Astrocyte (in vitro differentiated cells and primary cell): ENCODE data around the gene PEAK1. TPM values are rescaled to one million over a fixed set of nuclear protein-coding genes. Genes with fewer than 3 reads are reported as not detected.

ENCODE experiments used
- DNase-seq: peaks from one replicate; pipeline ENCODE4 v3.0.0-alpha.2; 2010; ENCODE audit warnings: low read depth
- FAIRE-seq: peaks from 2 replicates; lab custom pipeline; 2011; peaks lifted over from hg19 to GRCh38; lab: Jason Lieb, UNC
- H2AFZ ChIP-seq: 2 replicates; pipeline ENCODE4 v1.6.0; 2012; ENCODE audit warnings: low read depth, low read length, inconsistent platforms
- H3K27ac ChIP-seq: 2 replicates; pipeline ENCODE4 v1.5.1; 2011; ENCODE audit warnings: low read depth, low read length, inconsistent platforms
- H3K27me3 ChIP-seq: 2 replicates; pipeline ENCODE4 v1.6.0; 2011; ENCODE audit warnings: low read length, inconsistent platforms; ENCODE audit not compliant: insufficient read depth
- H3K36me3 ChIP-seq: 2 replicates; pipeline ENCODE4 v1.5.1; 2011; ENCODE audit warnings: low read length, inconsistent platforms; ENCODE audit not compliant: insufficient read depth
- H3K4me1 ChIP-seq: 2 replicates; pipeline ENCODE4 v1.5.1; 2011; ENCODE audit warnings: low read length, inconsistent platforms; ENCODE audit not compliant: insufficient read depth
- H3K4me2 ChIP-seq: 2 replicates; pipeline ENCODE4 v1.6.0; 2012; ENCODE audit warnings: low read length, inconsistent platforms
- H3K4me3 ChIP-seq: 2 replicates; pipeline ENCODE4 v1.5.1; 2011; ENCODE audit warnings: low read depth, mild to moderate bottlenecking, low read length, inconsistent platforms; ENCODE audit not compliant: insufficient read depth
- H3K79me2 ChIP-seq: 2 replicates; pipeline ENCODE4 v1.6.0; 2012; ENCODE audit warnings: mild to moderate bottlenecking, low read length, inconsistent platforms; ENCODE audit not compliant: insufficient read depth
- H3K9ac ChIP-seq: 2 replicates; pipeline ENCODE4 v1.6.0; 2012; ENCODE audit warnings: mild to moderate bottlenecking, low read length, inconsistent platforms
- H3K9me3 ChIP-seq: 2 replicates; pipeline ENCODE4 v1.5.1; 2012; ENCODE audit warnings: low read depth, mild to moderate bottlenecking, low read length, inconsistent platforms; ENCODE audit not compliant: insufficient read depth
- H4K20me1 ChIP-seq: 2 replicates; pipeline ENCODE4 v1.6.0; 2012; ENCODE audit warnings: low read length, inconsistent platforms; ENCODE audit not compliant: insufficient read depth
- H3K27ac Mint-ChIP-seq: one replicate; pipeline ENCODE4 v1.8.0; 2021; ENCODE audit warnings: mild to moderate bottlenecking, mixed read lengths; ENCODE audit not compliant: unreplicated experiment
- H3K27me3 Mint-ChIP-seq: one replicate; pipeline ENCODE4 v1.8.0; 2021; ENCODE audit warnings: low read depth, mixed read lengths; ENCODE audit not compliant: unreplicated experiment
- H3K36me3 Mint-ChIP-seq: one replicate; pipeline ENCODE4 v1.8.0; 2021; ENCODE audit warnings: low read depth, mixed read lengths; ENCODE audit not compliant: unreplicated experiment
- H3K4me1 Mint-ChIP-seq: one replicate; pipeline ENCODE4 v1.8.0; 2021; ENCODE audit warnings: low read depth, mixed read lengths; ENCODE audit not compliant: unreplicated experiment
- H3K4me3 Mint-ChIP-seq: one replicate; pipeline ENCODE4 v1.8.0; 2021; ENCODE audit warnings: mild to moderate bottlenecking, moderate library complexity, mixed read lengths; ENCODE audit not compliant: unreplicated experiment
- H3K9me3 Mint-ChIP-seq: one replicate; pipeline ENCODE4 v1.8.0; 2021; ENCODE audit warnings: mild to moderate bottlenecking, mixed read lengths; ENCODE audit not compliant: unreplicated experiment
- CTCF ChIP-seq: IDR thresholded peaks from 2 replicates; pipeline ENCODE4 v1.5.1; 2011; ENCODE audit warnings: low read depth, mild to moderate bottlenecking, inconsistent platforms, low read length, moderate library complexity; ENCODE audit not compliant: insufficient read depth
- EZH2 ChIP-seq: IDR thresholded peaks from 2 replicates; pipeline ENCODE4 v1.6.1; 2012; ENCODE audit warnings: mild to moderate bottlenecking, low read length, inconsistent platforms; ENCODE audit not compliant: insufficient read depth
- total RNA-seq: library from RNA; stranded (reverse); gene quantifications from 2 replicates; pipeline ENCODE4 v1.2.1, GENCODE V29; 2021

Gene PEAK1
- total RNA-seq, 1 donor from 2014 or later, result 62.3 TPM

GRCh38 chr15:77140220-77140619 lies 279.7 kb downstream of the PEAK1 start:
- Histone ChIP-seq H3K27ac (no peak overlapping the region), H3K4me2 (no peak overlapping the region), H3K9me3 (no peaks in the 10 kb centered on the region), H3K4me1 (peaks cover 22% of the 10 kb centered on the region), H2AFZ (no peak overlapping the region), H3K27me3 (no peaks in the 10 kb centered on the region), H4K20me1 (no peaks in the 10 kb centered on the region), H3K79me2 (no peaks in the 10 kb centered on the region), H3K36me3 (no peaks in the 10 kb centered on the region), H3K4me3 (no peak overlapping the region), H3K9ac (no peak overlapping the region)
- H3K36me3 Mint-ChIP-seq, result peaks cover 38% of the 10 kb centered on the region
- no peak for FAIRE-seq
- H3K27me3 Mint-ChIP-seq, result no peaks in the 10 kb centered on the region
- H3K9me3 Mint-ChIP-seq, result peaks cover 11% of the 10 kb centered on the region
- H3K27ac Mint-ChIP-seq, result no peak overlapping the region
- H3K4me1 Mint-ChIP-seq, result peaks cover 25% of the 10 kb centered on the region
- DNase-seq, result no peak
- TF ChIP-seq CTCF (no peak), EZH2 (no peak)
- no peak overlapping the region for H3K4me3 Mint-ChIP-seq

- Histone ChIP-seq H3K9ac (no peak overlapping the region), H3K27me3 (no peaks in the 10 kb centered on the region), H3K27ac (no peak overlapping the region), H2AFZ (no peak overlapping the region), H3K36me3 (no peaks in the 10 kb centered on the region), H3K9me3 (no peaks in the 10 kb centered on the region), H3K4me3 (no peak overlapping the region), H3K4me1 (peaks cover 14% of the 10 kb centered on the region), H3K79me2 (no peaks in the 10 kb centered on the region), H4K20me1 (no peaks in the 10 kb centered on the region), H3K4me2 (no peak overlapping the region)
- Mint-ChIP-seq H3K27ac (no peak overlapping the region), H3K9me3 (peaks cover 11% of the 10 kb centered on the region), H3K36me3 (peaks cover 38% of the 10 kb centered on the region), H3K4me3 (no peak overlapping the region), H3K27me3 (no peaks in the 10 kb centered on the region), H3K4me1 (peaks cover 18% of the 10 kb centered on the region)
- no peak for TF ChIP-seq EZH2
- TF ChIP-seq CTCF, result no peak
- no peak for DNase-seq
- no peak for FAIRE-seq
Observed at GRCh38 chr15:77139312-77139711, 280.6 kb downstream of the PEAK1 start.

- peaks cover 6% of the 10 kb centered on the region for H3K4me1 Mint-ChIP-seq
- H3K4me3 ChIP-seq, result no peak overlapping the region
- H3K27me3 ChIP-seq, result no peaks in the 10 kb centered on the region
- FAIRE-seq (no peak), DNase-seq (no peak)
- H3K9me3 Mint-ChIP-seq, result peaks cover 11% of the 10 kb centered on the region
- TF ChIP-seq CTCF (no peak), EZH2 (no peak)
- no peak overlapping the region for H3K9ac ChIP-seq
- no peak overlapping the region for H3K27ac Mint-ChIP-seq
- no peaks in the 10 kb centered on the region for H3K9me3 ChIP-seq
- H3K4me2 ChIP-seq, result no peak overlapping the region
- peaks cover 43% of the 10 kb centered on the region for H3K36me3 Mint-ChIP-seq
- no peaks in the 10 kb centered on the region for H3K27me3 Mint-ChIP-seq
- H3K27ac ChIP-seq, result no peak overlapping the region
- H4K20me1 ChIP-seq, result no peaks in the 10 kb centered on the region
- H3K36me3 ChIP-seq, result no peaks in the 10 kb centered on the region
- H3K4me1 ChIP-seq, result peaks cover 2% of the 10 kb centered on the region
- no peak overlapping the region for H2AFZ ChIP-seq
- H3K4me3 Mint-ChIP-seq, result no peak overlapping the region
- H3K79me2 ChIP-seq, result no peaks in the 10 kb centered on the region
Observed at GRCh38 chr15:77138167-77138522, 281.8 kb downstream of the PEAK1 start.
